GOT3 (cell line): ENCODE data around the gene SNX9.
"Not testable (repeated sequence)": the region's sequence is repeated elsewhere in the genome, so short reads cannot be mapped to it uniquely, and the experiment has no call there.

Source experiments
- DNase-seq: peaks from one replicate; lab custom pipeline; 2025; ENCODE audit warnings: mixed read lengths; lab: John Stamatoyannopoulos, UW

Gene SNX9

GRCh38 chr6:157954150-157955117 lies 131.4 kb downstream of the SNX9 start:
- no peak for DNase-seq

- DNase-seq = no peak
Observed at GRCh38 chr6:157955675-157956074, 132.6 kb downstream of the SNX9 start.

GRCh38 chr6:157956171-157956730 lies 133.2 kb downstream of the SNX9 start:
- no peak for DNase-seq

GRCh38 chr6:157959451-157960227 lies 136.6 kb downstream of the SNX9 start:
- no peak for DNase-seq

- no peak for DNase-seq
Observed at GRCh38 chr6:157961153-157961831, 138.2 kb downstream of the SNX9 start.

- DNase-seq = no peak
Observed at GRCh38 chr6:157961832-157962575, 139.0 kb downstream of the SNX9 start.

GRCh38 chr6:157962601-157963302 lies 139.7 kb downstream of the SNX9 start:
- DNase-seq = no peak

- DNase-seq = no peak
Observed at GRCh38 chr6:157964100-157964499, 141.1 kb downstream of the SNX9 start.

GRCh38 chr6:157965387-157965786 lies 142.3 kb downstream of the SNX9 start:
- DNase-seq = no peak

- DNase-seq = no peak
Observed at GRCh38 chr6:157966589-157966977, 143.5 kb downstream of the SNX9 start.

GRCh38 chr6:157967020-157967419 lies 144.0 kb downstream of the SNX9 start:
- no peak for DNase-seq

- no peak for DNase-seq
Observed at GRCh38 chr6:157967486-157967885, 144.4 kb downstream of the SNX9 start.

GRCh38 chr6:157972177-157972576 lies 149.1 kb downstream of the SNX9 start:
- not testable (repeated sequence) for DNase-seq

GRCh38 chr6:157974341-157974894 lies 151.4 kb downstream of the SNX9 start:
- DNase-seq = no peak

GRCh38 chr6:157974967-157975366 lies 151.9 kb downstream of the SNX9 start:
- DNase-seq = no peak

GRCh38 chr6:157975456-157975855 lies 152.4 kb downstream of the SNX9 start:
- DNase-seq = no peak

- DNase-seq = no peak
Observed at GRCh38 chr6:157976345-157977175, 153.5 kb downstream of the SNX9 start.

GRCh38 chr6:157977176-157977804 lies 154.2 kb downstream of the SNX9 start:
- no peak for DNase-seq
